ENCODE measurements around the gene TEX51. TPM values are rescaled to one million over a fixed set of nuclear protein-coding genes. Genes with fewer than 3 reads are reported as not detected.

Gene TEX51
- polyA plus RNA-seq, 1 donor from 2014 or later = not detected

DNA sequence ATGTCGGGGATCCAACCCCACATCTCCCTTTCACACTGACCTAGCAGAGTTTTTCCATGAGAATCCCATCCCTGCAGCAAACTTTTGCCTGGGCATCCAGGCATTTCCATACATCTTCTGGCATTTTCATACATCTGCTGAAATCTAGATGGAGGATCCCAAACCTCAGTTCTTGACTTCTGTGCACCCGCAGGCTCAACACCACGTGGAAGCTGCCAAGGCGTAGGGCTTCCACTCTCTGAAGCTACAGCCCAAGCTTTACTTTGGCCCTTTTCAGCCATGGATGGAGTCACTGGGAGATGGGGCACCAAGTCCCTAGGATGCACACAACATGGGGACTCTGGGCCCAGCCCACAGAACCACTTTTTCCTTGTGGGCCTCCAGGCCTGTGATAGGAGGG, 32.2 kb upstream of the TEX51 start:
- no peaks in the 10 kb centered on the region for H3K9me3 ChIP-seq (ENCODE audit: low read length)
- TF ChIP-seq MXI1 (conservative IDR thresholded peaks at IDR 0.05; ENCODE audit: poor library complexity, severe bottlenecking) = no peak
- TF ChIP-seq EP300 (conservative IDR thresholded peaks at IDR 0.05; ENCODE audit: poor library complexity, severe bottlenecking) = no peak
- no peak for TF ChIP-seq EZH2 (IDR thresholded peaks at IDR 0.05; ENCODE audit: borderline replicate concordance, insufficient read depth, low read length, poor library complexity, severe bottlenecking)
- no peak for TF ChIP-seq CTCF (IDR thresholded peaks at IDR 0.05; ENCODE audit: poor library complexity, severe bottlenecking)
- TF ChIP-seq RAD21 (conservative IDR thresholded peaks at IDR 0.05) = no peak
- TF ChIP-seq REST (IDR thresholded peaks at IDR 0.05; ENCODE audit: borderline replicate concordance) = no peak
- no peak for TF ChIP-seq TAF1 (IDR thresholded peaks at IDR 0.05; ENCODE audit: low read depth)
- TF ChIP-seq POLR2AphosphoS5 (IDR thresholded peaks at IDR 0.05) = no peak
- TF ChIP-seq SMC3 (conservative IDR thresholded peaks at IDR 0.05; ENCODE audit: poor library complexity) = no peak
- H3F3A ChIP-seq (ENCODE audit: insufficient read depth, low read length, poor library complexity, severe bottlenecking) = no peaks in the 10 kb centered on the region
- no peaks in the 10 kb centered on the region for H3K27me3 ChIP-seq (ENCODE audit: insufficient read depth, low read depth, low read length)
- no peaks in the 10 kb centered on the region for H4K20me1 ChIP-seq (ENCODE audit: insufficient read depth)
- no peak overlapping the region for H2AFZ ChIP-seq (ENCODE audit: low read depth, low read length)
- H3K27ac ChIP-seq (ENCODE audit: low read length) = no peak overlapping the region
- no peaks in the 10 kb centered on the region for H3K36me3 ChIP-seq (ENCODE audit: insufficient read depth, low read length)
- H3K4me2 ChIP-seq (ENCODE audit: low read length) = no peak overlapping the region
- no peak overlapping the region for H3K4me3 ChIP-seq (ENCODE audit: low read length)
- no peaks in the 10 kb centered on the region for H3K9me2 ChIP-seq (ENCODE audit: insufficient read depth, low read length)
- no peaks in the 10 kb centered on the region for H3K79me2 ChIP-seq (replicated peaks; ENCODE audit: insufficient read depth, low read length)
- no peak overlapping the region for H3K9ac ChIP-seq (ENCODE audit: low read length)

DNA sequence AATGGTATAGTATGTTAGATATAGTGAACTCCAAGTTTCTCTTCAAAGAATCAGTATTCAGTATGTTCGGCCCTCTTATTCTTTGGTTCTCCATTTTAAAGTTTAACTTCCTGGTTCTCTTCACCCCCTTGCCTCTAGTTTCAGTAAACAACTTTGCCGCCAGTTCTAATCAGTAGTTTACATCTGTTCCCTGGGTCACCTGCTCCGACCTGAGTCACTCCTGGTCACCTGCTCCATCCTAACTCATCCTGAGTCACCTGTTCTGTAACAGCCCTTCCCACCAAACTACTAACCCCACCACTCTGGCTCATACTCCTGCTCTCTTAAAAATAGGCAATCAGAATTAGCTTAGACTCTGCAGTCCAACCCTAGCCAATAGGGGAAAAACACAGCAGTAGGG, 23.7 kb upstream of the TEX51 start:
- Histone ChIP-seq H3K9ac (ENCODE audit: low read length) (no peak overlapping the region), H3K4me2 (ENCODE audit: low read length) (no peak overlapping the region), H3K27ac (ENCODE audit: low read length) (no peak overlapping the region), H3K9me3 (ENCODE audit: low read length) (no peaks in the 10 kb centered on the region), H3K4me3 (ENCODE audit: low read length) (no peak overlapping the region), H3F3A (ENCODE audit: insufficient read depth, low read length, poor library complexity, severe bottlenecking) (no peaks in the 10 kb centered on the region), H3K9me2 (ENCODE audit: insufficient read depth, low read length) (no peaks in the 10 kb centered on the region), H3K27me3 (ENCODE audit: insufficient read depth, low read depth, low read length) (no peaks in the 10 kb centered on the region), H3K79me2 (replicated peaks; ENCODE audit: insufficient read depth, low read length) (no peaks in the 10 kb centered on the region), H3K36me3 (ENCODE audit: insufficient read depth, low read length) (no peaks in the 10 kb centered on the region), H2AFZ (ENCODE audit: low read depth, low read length) (no peak overlapping the region), H4K20me1 (ENCODE audit: insufficient read depth) (no peaks in the 10 kb centered on the region)
- TF ChIP-seq RAD21 (conservative IDR thresholded peaks at IDR 0.05) = no peak
- no peak for TF ChIP-seq EZH2 (IDR thresholded peaks at IDR 0.05; ENCODE audit: borderline replicate concordance, insufficient read depth, low read length, poor library complexity, severe bottlenecking)
- TF ChIP-seq CTCF (IDR thresholded peaks at IDR 0.05; ENCODE audit: poor library complexity, severe bottlenecking) = no peak
